HEK293 (cell line): Measurements from ENCODE around the gene BMS1.

Experiments
- CTCF ChIA-PET: fragments of 350-600 bp; formaldehyde crosslinking; extraction: SDS; loops from one replicate; lab custom pipeline; 2021; ENCODE audit warnings: antibody characterized with exemption; lab: Yijun Ruan, JAX
- POLR2A ChIA-PET: fragments of 300-600 bp; formaldehyde crosslinking; extraction: SDS; loops from one replicate; lab custom pipeline; 2020; ENCODE audit warnings: antibody characterized with exemption, inconsistent platforms; lab: Yijun Ruan, JAX
- H3K27ac ChIP-seq: fragments of 200-500 bp; sonication (Bioruptor generic); 2 replicates; pipeline ENCODE4 v1.5.1; 2014; ENCODE audit warnings: low read depth, low read length, control low read depth, inconsistent platforms; ENCODE audit errors: extremely low read depth
- H3K36me3 ChIP-seq, 2 experiments: fragments of 200-500 bp in 1 of 2; sonication (Bioruptor generic) in 1 of 2; 1 replicate in 1 of 2; 2 replicates in 1 of 2; pipeline ENCODE4 v1.5.1; 2014 to 2017; ENCODE audit warnings: inconsistent platforms in 2 of 2, low read length in 2 of 2; ENCODE audit not compliant: control insufficient read depth in 2 of 2, insufficient read depth in 1 of 2
- H3K4me1 ChIP-seq: fragments of 200-500 bp; sonication (Bioruptor generic); 2 replicates; pipeline ENCODE4 v1.5.1; 2014; ENCODE audit warnings: mild to moderate bottlenecking, low read length, inconsistent platforms; ENCODE audit not compliant: control insufficient read depth, insufficient read depth
- H3K4me3 ChIP-seq: 2 replicates; pipeline ENCODE4 v1.5.1; 2011; ENCODE audit warnings: low read depth, mild to moderate bottlenecking, control low read depth, low read length, moderate library complexity
- H3K9me3 ChIP-seq: fragments of 200-500 bp; sonication (Bioruptor generic); 2 replicates; pipeline ENCODE4 v1.5.1; 2014; ENCODE audit warnings: low read depth, low read length, inconsistent platforms; ENCODE audit not compliant: control insufficient read depth, insufficient read depth
- EGR2 ChIP-seq: fragments of 450-650 bp; formaldehyde crosslinking; IDR thresholded peaks from 2 replicates; pipeline ENCODE4 v1.5.1; 2016; ENCODE audit warnings: low read depth, missing biosample characterization, missing genetic modification characterization
- PRDM1 ChIP-seq: fragments of 450-650 bp; formaldehyde crosslinking; IDR thresholded peaks from 2 replicates; pipeline ENCODE4; 2016; ENCODE audit warnings: missing biosample characterization, missing genetic modification characterization
- ZFP37 ChIP-seq: fragments of 450-650 bp; formaldehyde crosslinking; IDR thresholded peaks from 2 replicates; pipeline ENCODE4 v1.5.1; 2016; ENCODE audit warnings: missing biosample characterization, missing genetic modification characterization
- ZFP41 ChIP-seq: fragments of 450-650 bp; formaldehyde crosslinking; IDR thresholded peaks from 2 replicates; pipeline ENCODE4 v1.5.1; 2016; ENCODE audit warnings: missing biosample characterization, missing genetic modification characterization, borderline replicate concordance
- ZNF121 ChIP-seq: fragments of 450-650 bp; formaldehyde crosslinking; IDR thresholded peaks from 2 replicates; pipeline ENCODE4 v1.5.1; 2016; ENCODE audit warnings: missing biosample characterization, missing genetic modification characterization
- ZNF157 ChIP-seq: fragments of 450-650 bp; formaldehyde crosslinking; IDR thresholded peaks from 2 replicates; pipeline ENCODE4 v1.5.1; 2016; ENCODE audit warnings: missing biosample characterization, missing genetic modification characterization
- ZNF2 ChIP-seq: fragments of 450-650 bp; formaldehyde crosslinking; IDR thresholded peaks from 2 replicates; pipeline ENCODE4 v1.5.1; 2016; ENCODE audit warnings: missing biosample characterization, missing genetic modification characterization
- ZNF24 ChIP-seq: fragments of 450-650 bp; formaldehyde crosslinking; IDR thresholded peaks from 2 replicates; pipeline ENCODE4 v1.5.1; 2016; ENCODE audit warnings: missing biosample characterization, missing genetic modification characterization
- ZNF266 ChIP-seq: fragments of 450-650 bp; formaldehyde crosslinking; IDR thresholded peaks from 2 replicates; pipeline ENCODE4 v1.5.1; 2016; ENCODE audit warnings: missing biosample characterization, missing genetic modification characterization, low read depth
- ZNF311 ChIP-seq: fragments of 450-650 bp; formaldehyde crosslinking; IDR thresholded peaks from 2 replicates; pipeline ENCODE4 v1.5.1; 2017; ENCODE audit warnings: missing biosample characterization, missing genetic modification characterization, borderline replicate concordance
- ZNF391 ChIP-seq: fragments of 450-650 bp; formaldehyde crosslinking; IDR thresholded peaks from 2 replicates; pipeline ENCODE4 v1.5.1; 2016; ENCODE audit warnings: low read depth, missing biosample characterization, missing genetic modification characterization, borderline replicate concordance
- ZNF501 ChIP-seq: fragments of 450-650 bp; formaldehyde crosslinking; IDR thresholded peaks from 2 replicates; pipeline ENCODE4 v1.5.1; 2016; ENCODE audit warnings: missing biosample characterization, missing genetic modification characterization
- ZNF544 ChIP-seq: fragments of 450-650 bp; formaldehyde crosslinking; IDR thresholded peaks from 2 replicates; pipeline ENCODE4 v1.5.0; 2017; ENCODE audit warnings: missing biosample characterization, missing genetic modification characterization
- ZNF549 ChIP-seq: fragments of 450-650 bp; IDR thresholded peaks from 2 replicates; pipeline ENCODE4 v1.5.1; 2018; ENCODE audit warnings: missing biosample characterization, missing genetic modification characterization, mild to moderate bottlenecking, inconsistent platforms, moderate library complexity
- ZNF623 ChIP-seq: fragments of 450-650 bp; formaldehyde crosslinking; IDR thresholded peaks from 2 replicates; pipeline ENCODE4 v1.5.1; 2016; ENCODE audit warnings: missing biosample characterization, missing genetic modification characterization
- ZNF658 ChIP-seq: fragments of 450-650 bp; formaldehyde crosslinking; IDR thresholded peaks from 2 replicates; pipeline ENCODE4; 2016; ENCODE audit warnings: missing biosample characterization, missing genetic modification characterization
- ZNF707 ChIP-seq: fragments of 450-650 bp; formaldehyde crosslinking; IDR thresholded peaks from 2 replicates; pipeline ENCODE4 v1.5.1; 2016; ENCODE audit warnings: missing biosample characterization, missing genetic modification characterization
- ZNF747 ChIP-seq: fragments of 450-650 bp; formaldehyde crosslinking; IDR thresholded peaks from 2 replicates; pipeline ENCODE4 v1.5.1; 2016; ENCODE audit warnings: missing biosample characterization, missing genetic modification characterization
- ZNF776 ChIP-seq: fragments of 450-650 bp; formaldehyde crosslinking; IDR thresholded peaks from 2 replicates; pipeline ENCODE4 v1.5.0; 2017; ENCODE audit warnings: missing biosample characterization, missing genetic modification characterization, borderline replicate concordance
- TF ChIP-seq, protein P1 (sequence below): fragments of 450-650 bp; formaldehyde crosslinking; IDR thresholded peaks from 2 replicates; pipeline ENCODE4 v1.5.1; 2016; ENCODE audit warnings: missing biosample characterization, missing genetic modification characterization
- TF ChIP-seq, protein P2 (sequence below): fragments of 450-650 bp; formaldehyde crosslinking; IDR thresholded peaks from 2 replicates; pipeline ENCODE4 v1.5.1; 2016; ENCODE audit warnings: missing biosample characterization, missing genetic modification characterization, borderline replicate concordance
- TF ChIP-seq, protein P3 (sequence below): fragments of 450-650 bp; formaldehyde crosslinking; IDR thresholded peaks from 2 replicates; pipeline ENCODE4 v1.5.1; 2016; ENCODE audit warnings: missing biosample characterization, missing genetic modification characterization
- TF ChIP-seq, protein P4 (sequence below): fragments of 450-650 bp; formaldehyde crosslinking; IDR thresholded peaks from 2 replicates; pipeline ENCODE4 v1.5.1; 2016; ENCODE audit warnings: missing biosample characterization, missing genetic modification characterization
- TF ChIP-seq, protein P5 (sequence below): fragments of 450-650 bp; formaldehyde crosslinking; IDR thresholded peaks from 2 replicates; pipeline ENCODE4 v1.5.1; 2016; ENCODE audit warnings: missing biosample characterization, missing genetic modification characterization

BMS1 gene

DNA sequence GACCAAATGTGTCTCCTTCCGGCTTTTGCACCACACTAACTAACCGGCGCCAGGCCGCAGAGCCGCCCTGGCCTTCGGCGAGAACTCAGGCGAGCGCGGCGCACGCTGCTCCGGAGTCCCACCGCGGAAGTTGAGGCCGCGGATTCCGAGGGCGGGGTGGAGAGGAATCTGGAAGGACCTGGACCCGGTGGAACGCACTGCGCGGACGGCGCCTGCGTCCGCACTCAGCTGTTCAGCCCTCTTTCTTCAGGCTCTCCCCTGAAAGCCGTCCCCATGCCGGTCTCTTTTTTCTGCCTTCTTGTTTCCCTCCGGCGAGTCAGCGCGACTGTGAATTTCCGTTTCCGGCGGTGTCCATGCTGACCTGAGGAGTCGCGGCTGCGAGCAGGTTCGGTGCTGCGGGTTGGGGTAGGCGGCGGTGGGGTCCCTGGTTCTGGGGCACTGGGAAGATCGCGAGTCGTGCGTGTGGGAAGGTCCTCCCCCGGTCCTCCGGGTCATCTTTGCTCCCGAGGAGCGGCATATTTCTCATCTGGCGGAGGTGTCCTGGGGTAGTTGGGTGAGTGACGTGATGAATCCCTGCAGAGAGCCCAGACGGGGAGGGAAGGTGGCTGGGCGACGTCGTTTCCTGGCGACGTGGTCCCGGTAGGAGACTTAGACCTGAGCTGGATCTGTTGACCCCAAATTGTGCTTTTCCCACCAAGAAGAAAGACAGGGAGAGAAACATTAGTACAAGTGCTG lies at the start of gene BMS1 (continued):
- TF ChIP-seq ZNF544 (tag by site-specific recombination): no peak
- peak; percentile 53; the same call in 1 of the 2 replicates for TF ChIP-seq EGR2 (tag by site-specific recombination)
- 0 out of 2 replicates have a peak, but pooled peaks have one; percentile 8 for TF ChIP-seq ZNF549
- TF ChIP-seq, protein P1, sequence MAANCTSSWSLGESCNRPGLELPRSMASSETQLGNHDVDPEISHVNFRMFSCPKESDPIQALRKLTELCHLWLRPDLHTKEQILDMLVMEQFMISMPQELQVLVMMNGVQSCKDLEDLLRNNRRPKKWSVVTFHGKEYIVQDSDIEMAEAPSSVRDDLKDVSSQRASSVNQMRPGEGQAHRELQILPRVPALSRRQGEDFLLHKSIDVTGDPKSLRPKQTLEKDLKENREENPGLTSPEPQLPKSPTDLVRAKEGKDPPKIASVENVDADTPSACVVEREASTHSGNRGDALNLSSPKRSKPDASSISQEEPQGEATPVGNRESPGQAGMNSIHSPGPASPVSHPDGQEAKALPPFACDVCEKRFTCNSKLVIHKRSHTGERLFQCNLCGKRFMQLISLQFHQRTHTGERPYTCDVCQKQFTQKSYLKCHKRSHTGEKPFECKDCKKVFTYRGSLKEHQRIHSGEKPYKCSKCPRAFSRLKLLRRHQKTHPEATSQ (tag by site-specific recombination): peak; percentile 99
- TF ChIP-seq ZNF501 (tag by site-specific recombination): peak; percentile 99
- peak; percentile 88 for TF ChIP-seq ZNF24 (tag by site-specific recombination)
- no peak for TF ChIP-seq ZNF266 (tag by site-specific recombination)

DNA sequence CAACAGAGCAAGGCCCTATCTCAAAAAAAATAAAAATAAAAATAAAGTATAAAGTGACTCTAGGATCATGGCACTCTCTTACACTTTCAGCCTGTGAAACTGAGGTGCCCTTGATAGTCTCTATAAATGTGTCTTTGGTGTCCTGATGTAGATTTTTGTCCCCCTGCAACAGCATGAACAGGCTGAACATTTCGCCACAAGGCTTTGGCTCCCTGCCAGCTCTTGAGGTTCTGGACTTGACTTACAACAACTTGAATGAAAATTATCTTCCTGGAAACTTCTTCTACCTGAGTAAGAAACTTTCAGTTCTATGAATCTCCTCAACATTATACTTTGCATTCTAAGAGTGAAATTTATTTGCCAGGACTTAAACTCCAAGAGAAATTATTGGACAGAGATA lies 48.1 kb upstream of the BMS1 start:
- TF ChIP-seq, protein P2, sequence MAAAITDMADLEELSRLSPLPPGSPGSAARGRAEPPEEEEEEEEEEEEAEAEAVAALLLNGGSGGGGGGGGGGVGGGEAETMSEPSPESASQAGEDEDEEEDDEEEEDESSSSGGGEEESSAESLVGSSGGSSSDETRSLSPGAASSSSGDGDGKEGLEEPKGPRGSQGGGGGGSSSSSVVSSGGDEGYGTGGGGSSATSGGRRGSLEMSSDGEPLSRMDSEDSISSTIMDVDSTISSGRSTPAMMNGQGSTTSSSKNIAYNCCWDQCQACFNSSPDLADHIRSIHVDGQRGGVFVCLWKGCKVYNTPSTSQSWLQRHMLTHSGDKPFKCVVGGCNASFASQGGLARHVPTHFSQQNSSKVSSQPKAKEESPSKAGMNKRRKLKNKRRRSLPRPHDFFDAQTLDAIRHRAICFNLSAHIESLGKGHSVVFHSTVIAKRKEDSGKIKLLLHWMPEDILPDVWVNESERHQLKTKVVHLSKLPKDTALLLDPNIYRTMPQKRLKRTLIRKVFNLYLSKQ: no peak
- TF ChIP-seq ZNF747: no peak
- no peak for TF ChIP-seq ZNF121 (tag by site-specific recombination)
- no peak for TF ChIP-seq ZNF707 (tag by site-specific recombination)
- no peak for TF ChIP-seq ZNF391 (tag by site-specific recombination)
- TF ChIP-seq, protein P3, sequence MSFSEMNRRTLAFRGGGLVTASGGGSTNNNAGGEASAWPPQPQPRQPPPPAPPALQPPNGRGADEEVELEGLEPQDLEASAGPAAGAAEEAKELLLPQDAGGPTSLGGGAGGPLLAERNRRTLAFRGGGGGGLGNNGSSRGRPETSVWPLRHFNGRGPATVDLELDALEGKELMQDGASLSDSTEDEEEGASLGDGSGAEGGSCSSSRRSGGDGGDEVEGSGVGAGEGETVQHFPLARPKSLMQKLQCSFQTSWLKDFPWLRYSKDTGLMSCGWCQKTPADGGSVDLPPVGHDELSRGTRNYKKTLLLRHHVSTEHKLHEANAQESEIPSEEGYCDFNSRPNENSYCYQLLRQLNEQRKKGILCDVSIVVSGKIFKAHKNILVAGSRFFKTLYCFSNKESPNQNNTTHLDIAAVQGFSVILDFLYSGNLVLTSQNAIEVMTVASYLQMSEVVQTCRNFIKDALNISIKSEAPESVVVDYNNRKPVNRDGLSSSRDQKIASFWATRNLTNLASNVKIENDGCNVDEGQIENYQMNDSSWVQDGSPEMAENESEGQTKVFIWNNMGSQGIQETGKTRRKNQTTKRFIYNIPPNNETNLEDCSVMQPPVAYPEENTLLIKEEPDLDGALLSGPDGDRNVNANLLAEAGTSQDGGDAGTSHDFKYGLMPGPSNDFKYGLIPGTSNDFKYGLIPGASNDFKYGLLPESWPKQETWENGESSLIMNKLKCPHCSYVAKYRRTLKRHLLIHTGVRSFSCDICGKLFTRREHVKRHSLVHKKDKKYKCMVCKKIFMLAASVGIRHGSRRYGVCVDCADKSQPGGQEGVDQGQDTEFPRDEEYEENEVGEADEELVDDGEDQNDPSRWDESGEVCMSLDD (tag by site-specific recombination): no peak
- no peak for TF ChIP-seq ZNF311 (tag by site-specific recombination)
- TF ChIP-seq ZNF658 (tag by site-specific recombination): no peak
- no peak for TF ChIP-seq ZNF2 (tag by site-specific recombination)
- TF ChIP-seq, protein P4, sequence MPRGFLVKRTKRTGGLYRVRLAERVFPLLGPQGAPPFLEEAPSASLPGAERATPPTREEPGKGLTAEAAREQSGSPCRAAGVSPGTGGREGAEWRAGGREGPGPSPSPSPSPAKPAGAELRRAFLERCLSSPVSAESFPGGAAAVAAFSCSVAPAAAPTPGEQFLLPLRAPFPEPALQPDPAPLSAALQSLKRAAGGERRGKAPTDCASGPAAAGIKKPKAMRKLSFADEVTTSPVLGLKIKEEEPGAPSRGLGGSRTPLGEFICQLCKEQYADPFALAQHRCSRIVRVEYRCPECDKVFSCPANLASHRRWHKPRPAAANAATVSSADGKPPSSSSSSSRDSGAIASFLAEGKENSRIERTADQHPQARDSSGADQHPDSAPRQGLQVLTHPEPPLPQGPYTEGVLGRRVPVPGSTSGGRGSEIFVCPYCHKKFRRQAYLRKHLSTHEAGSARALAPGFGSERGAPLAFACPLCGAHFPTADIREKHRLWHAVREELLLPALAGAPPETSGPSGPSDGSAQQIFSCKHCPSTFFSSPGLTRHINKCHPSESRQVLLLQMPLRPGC: no peak
- TF ChIP-seq ZFP37 (tag by site-specific recombination): no peak
- no peak for TF ChIP-seq ZNF776 (tag by site-specific recombination)
- TF ChIP-seq ZNF157 (tag by site-specific recombination): no peak
- TF ChIP-seq, protein P5, sequence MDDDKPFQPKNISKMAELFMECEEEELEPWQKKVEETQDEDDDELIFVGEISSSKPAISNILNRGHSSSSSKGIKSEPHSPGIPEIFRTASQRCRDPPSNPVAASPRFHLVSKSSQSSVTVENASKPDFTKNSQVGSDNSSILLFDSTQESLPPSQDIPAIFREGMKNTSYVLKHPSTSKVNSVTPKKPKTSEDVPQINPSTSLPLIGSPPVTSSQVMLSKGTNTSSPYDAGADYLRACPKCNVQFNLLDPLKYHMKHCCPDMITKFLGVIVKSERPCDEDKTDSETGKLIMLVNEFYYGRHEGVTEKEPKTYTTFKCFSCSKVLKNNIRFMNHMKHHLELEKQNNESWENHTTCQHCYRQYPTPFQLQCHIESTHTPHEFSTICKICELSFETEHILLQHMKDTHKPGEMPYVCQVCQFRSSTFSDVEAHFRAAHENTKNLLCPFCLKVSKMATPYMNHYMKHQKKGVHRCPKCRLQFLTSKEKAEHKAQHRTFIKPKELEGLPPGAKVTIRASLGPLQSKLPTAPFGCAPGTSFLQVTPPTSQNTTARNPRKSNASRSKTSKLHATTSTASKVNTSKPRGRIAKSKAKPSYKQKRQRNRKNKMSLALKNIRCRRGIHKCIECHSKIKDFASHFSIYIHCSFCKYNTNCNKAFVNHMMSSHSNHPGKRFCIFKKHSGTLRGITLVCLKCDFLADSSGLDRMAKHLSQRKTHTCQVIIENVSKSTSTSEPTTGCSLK (tag by site-specific recombination): no peak
- no peak for TF ChIP-seq ZFP41 (tag by site-specific recombination)
- TF ChIP-seq PRDM1 (tag by site-specific recombination): no peak
- TF ChIP-seq ZNF623: no peak
- TF ChIP-seq, all 188 proteins: peak for 0
- CTCF ChIA-PET: no interaction called here
- POLR2A ChIA-PET: no interaction called here
- Histone ChIP-seq H3K27ac (no peak overlapping the region), H3K9me3 (no peaks in the 10 kb centered on the region), H3K4me3 (no peak overlapping the region), H3K36me3 (no peaks in the 10 kb centered on the region), H3K4me1 (no peaks in the 10 kb centered on the region)
